Aorta (tissue), 5 donors: ENCODE measurements around the gene EXD3. TPM values are rescaled to one million over a fixed set of nuclear protein-coding genes. Genes with fewer than 3 reads are reported as not detected.
A peak's percentile ranks its signal among the peaks of the same experiment; 100 is the strongest.

Experiments used
- ATAC-seq: fragments of 200-7000 bp; cut with Tn5 transposase; one replicate; pipeline ENCODE4 v1.9.1; 2022; ENCODE audit warnings: moderate library complexity; ENCODE audit not compliant: low FRiP score
- DNase-seq, 2 donors: peaks; one replicate each; pipeline ENCODE4 v3.0.0-alpha.2; 2020
- H3K27ac ChIP-seq, 2 donors: one replicate each; pipeline ENCODE4 v1.5.1; 2013; ENCODE audit warnings: low read length in 2 of 2, mild to moderate bottlenecking in 2 of 2, moderate library complexity in 2 of 2, control low read depth in 1 of 2, inconsistent platforms in 1 of 2, low read depth in 1 of 2
- H3K27me3 ChIP-seq, 2 donors: one replicate each; pipeline ENCODE4 v1.6.1; 2013; ENCODE audit warnings: control low read depth in 1 of 2, low read length in 1 of 2, mild to moderate bottlenecking in 1 of 2, moderate library complexity in 1 of 2; ENCODE audit not compliant: insufficient read depth in 2 of 2, control insufficient read depth in 1 of 2
- H3K36me3 ChIP-seq, 2 donors: one replicate each; pipeline ENCODE4 v1.6.1; 2013; ENCODE audit warnings: control low read depth in 1 of 2, low read length in 1 of 2, mild to moderate bottlenecking in 1 of 2; ENCODE audit not compliant: insufficient read depth in 2 of 2, control insufficient read depth in 1 of 2
- H3K4me1 ChIP-seq, 2 donors: one replicate each; pipeline ENCODE4 v1.6.1; 2013; ENCODE audit warnings: low read length in 2 of 2, control low read depth in 1 of 2, mild to moderate bottlenecking in 1 of 2, moderate library complexity in 1 of 2; ENCODE audit not compliant: insufficient read depth in 2 of 2, control insufficient read depth in 1 of 2
- H3K4me3 ChIP-seq, 2 donors: one replicate each; pipeline ENCODE4 v1.5.1; 2013; ENCODE audit warnings: low read length in 2 of 2, control low read depth in 1 of 2, mild to moderate bottlenecking in 1 of 2
- H3K9me3 ChIP-seq: one replicate; pipeline ENCODE4 v1.6.1; 2013; ENCODE audit warnings: mild to moderate bottlenecking, low read length; ENCODE audit not compliant: control insufficient read depth
- WGBS, 2 donors: extraction: QIAGEN DNeasy Blood & Tissue Kit; methylation state at CpG; one replicate each; pipeline ENCODE4 v1.1.7; 2013; 5-methylcytosine and 5-hydroxymethylcytosine counted together
- intact Hi-C, 2 donors: fragments of 100-400 bp; cut with DNase I; formaldehyde crosslinking; loops; one replicate each; pipeline versions ENCODE4 v1.14.2 to v1.15.0; 2022
- polyA plus RNA-seq, 2 donors: library from polyadenylated mRNA; stranded (reverse); fragments of 200-250 nt; gene quantifications; one replicate each; pipeline ENCODE4 v1.2.3, GENCODE V29; 2013
- total RNA-seq, 2 donors: library from RNA; stranded (reverse); fragmentation: NEBNext Ultra II Directional; extraction: Animal tissue kit (Norgen Biotek cat#: 25700); gene quantifications; one replicate each; pipeline ENCODE4 v1.2.1, GENCODE V29; 2021
- donor health status: healthy with polysubstance abuse.
- donor health status: Bipolar disorder and iron deficiency.
- donor health status: DM: no; HTN: no; CAD: no.
- donor health status: DM: no; HTN: no; CAD: no.
- donor health status: DM: yes; HTN: yes; CAD: no.

EXD3 gene
- total and polyA plus RNA-seq, 4 donors, result 15.9 to 96.8 (median 30.0) TPM

DNA sequence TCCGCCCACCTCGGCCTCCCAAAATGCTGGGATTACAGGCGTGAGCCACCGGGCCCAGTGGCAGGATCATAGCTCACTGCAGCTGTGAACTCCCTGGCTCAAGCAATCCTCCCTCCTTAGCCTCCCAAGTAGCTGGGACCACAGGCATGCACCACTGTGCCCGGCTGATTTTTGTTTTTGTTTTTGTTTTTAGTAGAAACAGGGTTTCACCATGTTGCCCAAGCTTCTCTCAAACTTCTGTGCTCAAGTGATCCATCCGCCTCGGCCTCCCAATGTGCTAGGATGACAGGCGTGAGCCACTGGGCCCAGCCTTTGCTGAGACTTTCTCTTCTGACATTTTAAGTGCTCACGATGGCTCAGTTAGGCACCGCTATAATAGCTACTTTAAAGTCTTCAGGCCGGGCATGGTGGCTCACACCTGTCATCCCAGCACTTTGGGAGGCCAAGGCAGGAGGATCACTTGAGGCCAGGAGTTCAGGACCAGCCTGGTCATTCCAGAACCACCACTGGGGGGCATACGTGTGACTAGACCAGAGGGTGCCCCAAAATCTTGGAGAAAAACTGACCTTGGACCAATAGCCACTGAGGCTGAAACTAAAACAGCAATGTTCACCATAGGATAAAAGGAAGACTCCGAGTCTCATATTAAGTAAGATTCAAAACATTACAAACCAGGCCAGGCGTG lies 21.3 kb upstream of the EXD3 start:
- Histone ChIP-seq H3K9me3 (no peaks in the 10 kb centered on the region), H3K36me3 (no peaks in the 10 kb centered on the region), H3K4me1 (no peaks in the 10 kb centered on the region), H3K27me3 (no peaks in the 10 kb centered on the region), H3K27ac (no peak overlapping the region), H3K4me3 (no peak overlapping the region)
- no peak for ATAC-seq
- intact Hi-C loops, result no loop called here
- DNase-seq, result peak in 1 of 2 donors; percentile 37
- 86 to 87% methylated on average over 14 of the region's 14 CpGs for WGBS, 2 donors

- H3K27me3 ChIP-seq, result no peaks in the 10 kb centered on the region
- H3K9me3 ChIP-seq, result no peaks in the 10 kb centered on the region
- H3K4me1 ChIP-seq, result no peaks in the 10 kb centered on the region
- H3K4me3 ChIP-seq, result no peak overlapping the region
- intact Hi-C loops, result no loop called here
- ATAC-seq (no peak), DNase-seq (peak in 1 of 2 donors; percentile 12)
- WGBS, 2 donors, result 9 to 10% methylated on average over 7 of the region's 7 CpGs
- no peaks in the 10 kb centered on the region for H3K36me3 ChIP-seq
- no peak overlapping the region for H3K27ac ChIP-seq
Observed at GRCh38 chr9:137441935-137442321, 19.0 kb upstream of the EXD3 start.

- Histone ChIP-seq H3K4me1 (no peaks in the 10 kb centered on the region), H3K4me3 (no peak within 1 kb of the TSS), H3K9me3 (no peaks in the 10 kb centered on the region), H3K27me3 (no peaks in the 10 kb centered on the region), H3K36me3 (no peaks in the 10 kb centered on the region), H3K27ac (no peak within 1 kb of the TSS)
- ATAC-seq (peak; percentile 31), DNase-seq (peak; percentile 44 to 79)
- WGBS, 2 donors, result 1 to 2% methylated on average over 50 to 62 of the region's 62 CpGs
- intact Hi-C loops, result no loop called here
Observed at GRCh38 chr9:137441289-137441934, 18.4 kb upstream of the EXD3 start, which contains the start of gene ENTPD8. Gene ENTPD8 (minus strand): TSS chr9:137441357. CDS start chr9:137438285, 3,072 bp downstream.

DNA sequence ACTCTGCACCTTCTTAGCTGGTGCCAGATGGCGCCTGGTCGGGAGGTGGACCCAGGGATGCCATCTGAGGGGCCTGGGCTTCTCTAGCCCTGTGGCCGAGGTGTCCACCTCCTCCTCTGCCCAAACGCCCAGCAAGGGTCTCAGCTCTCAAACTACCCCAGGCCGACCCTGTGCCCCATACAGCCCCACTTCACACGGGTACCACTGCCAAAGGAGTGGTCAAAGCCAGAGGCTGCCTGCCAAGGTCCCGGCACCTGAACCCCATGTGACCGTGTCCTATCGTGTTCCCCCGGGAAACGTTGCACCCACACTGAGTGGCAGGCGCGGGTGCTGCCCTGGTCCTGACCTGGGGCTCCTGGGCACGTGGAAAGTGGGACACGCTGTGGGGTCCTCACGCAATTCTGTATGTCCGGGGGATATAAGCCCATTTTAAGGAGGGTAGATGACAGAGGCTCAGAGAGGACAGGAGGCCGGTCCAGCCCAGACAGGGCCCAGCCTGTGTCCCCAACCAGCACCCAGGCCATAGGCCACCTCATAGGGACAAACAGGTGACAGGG lies 16.3 kb upstream of the EXD3 start:
- no peaks in the 10 kb centered on the region for H3K27me3 ChIP-seq
- no peaks in the 10 kb centered on the region for H3K9me3 ChIP-seq
- ATAC-seq (no peak), DNase-seq (peak; percentile 36 to 69)
- H3K4me1 ChIP-seq, result no peaks in the 10 kb centered on the region
- no peak overlapping the region for H3K27ac ChIP-seq
- intact Hi-C loops, result no loop called here
- no peak overlapping the region for H3K4me3 ChIP-seq
- no peaks in the 10 kb centered on the region for H3K36me3 ChIP-seq
- 52 to 57% methylated on average over 18 of the region's 18 CpGs for WGBS, 2 donors

DNA sequence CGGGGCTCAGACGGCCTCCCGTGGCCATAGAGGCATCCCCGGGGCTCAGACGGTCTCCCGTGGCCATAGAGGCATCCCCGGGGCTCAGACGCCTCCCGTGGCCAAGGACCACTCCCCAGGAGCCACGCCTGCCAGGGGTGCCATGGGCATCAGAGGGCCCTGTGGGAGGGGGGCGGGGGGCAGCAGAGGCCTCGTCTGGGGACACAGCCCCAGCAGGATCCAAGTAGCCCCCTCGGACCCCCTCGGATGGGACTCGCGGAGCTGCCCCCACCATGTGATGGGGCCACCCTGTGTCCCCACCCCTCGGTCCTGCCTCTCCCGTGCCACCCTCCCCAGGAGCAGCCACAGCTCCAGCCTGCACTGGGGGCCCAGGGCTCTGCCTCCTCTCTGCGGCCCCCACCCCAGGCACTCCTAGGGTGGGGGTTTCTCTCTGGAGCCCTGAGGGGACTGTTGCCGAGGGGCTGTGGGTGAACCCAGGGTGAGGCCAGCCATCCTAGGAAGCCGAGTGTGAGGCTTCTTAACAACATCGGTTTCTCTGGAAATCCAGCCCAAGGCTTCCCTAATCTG lies 15.7 kb upstream of the EXD3 start:
- 73 to 79% methylated on average over 18 to 22 of the region's 22 CpGs for WGBS, 2 donors
- H3K36me3 ChIP-seq, result no peaks in the 10 kb centered on the region
- H3K27ac ChIP-seq, result no peak overlapping the region
- H3K27me3 ChIP-seq, result no peaks in the 10 kb centered on the region
- intact Hi-C loops, result no loop called here
- ATAC-seq (no peak), DNase-seq (peak; percentile 37 to 56)
- H3K4me1 ChIP-seq, result no peaks in the 10 kb centered on the region
- H3K9me3 ChIP-seq, result no peaks in the 10 kb centered on the region
- no peak overlapping the region for H3K4me3 ChIP-seq

GRCh38 chr9:137437691-137438590 lies 15.0 kb upstream of the EXD3 start:
- ATAC-seq, result no peak
- 60 to 63% methylated on average over 36 to 40 of the region's 40 CpGs for WGBS, 2 donors
- no peaks in the 10 kb centered on the region for H3K27me3 ChIP-seq

GRCh38 chr9:137436761-137437600 lies 14.0 kb upstream of the EXD3 start:
- ATAC-seq (no peak), DNase-seq (peak; percentile 43 to 64)
- no peaks in the 10 kb centered on the region for H3K27me3 ChIP-seq
- H3K36me3 ChIP-seq, result no peaks in the 10 kb centered on the region
- 77 to 82% methylated on average over 24 of the region's 24 CpGs for WGBS, 2 donors
- H3K9me3 ChIP-seq, result no peaks in the 10 kb centered on the region
- H3K27ac ChIP-seq, result no peak overlapping the region
- H3K4me1 ChIP-seq, result no peaks in the 10 kb centered on the region
- no peak overlapping the region for H3K4me3 ChIP-seq
- intact Hi-C loops, result no loop called here

More at GRCh38 chr9:137437691-137438590, 15.0 kb upstream of the EXD3 start:
- Histone ChIP-seq H3K27ac (no peak overlapping the region), H3K9me3 (no peaks in the 10 kb centered on the region), H3K4me3 (no peak overlapping the region), H3K4me1 (no peaks in the 10 kb centered on the region), H3K36me3 (no peaks in the 10 kb centered on the region)
- DNase-seq, result peak; percentile 40 to 74
- intact Hi-C loops, result no loop called here
